Gastroesophageal sphincter (tissue), 4 donors: ENCODE data around the gene EFNA1. TPM values are rescaled to one million over a fixed set of nuclear protein-coding genes. Genes with fewer than 3 reads are reported as not detected.

Experiments
- ATAC-seq: fragments of 150-250 bp; one replicate; pipeline ENCODE4 v1.9.1; 2016; ENCODE audit warnings: mild to moderate bottlenecking, moderate library complexity
- H3K27ac ChIP-seq, 4 donors: fragments of 200-600 bp; sonication (generic) in 3 of 4; 1 replicate in 3 of 4; 2 replicates in 1 of 4; pipeline ENCODE4 v1.5.1; 2016 to 2019
- H3K27me3 ChIP-seq: fragments of 200-600 bp; sonication (generic); one replicate; pipeline ENCODE4 v1.5.1; 2019
- H3K36me3 ChIP-seq, 2 donors: fragments of 200-600 bp; sonication (generic); one replicate each; pipeline ENCODE4 v1.5.1; 2019; ENCODE audit warnings: control low read depth in 1 of 2
- H3K4me1 ChIP-seq, 3 donors: fragments of 200-600 bp; sonication (generic); 1 replicate in 2 of 3; 2 replicates in 1 of 3; pipeline ENCODE4 v1.5.1; 2016 to 2019; ENCODE audit warnings: control low read depth in 2 of 3
- H3K4me3 ChIP-seq, 2 donors: fragments of 200-600 bp; sonication (generic); one replicate each; pipeline ENCODE4 v1.5.1; 2019; ENCODE audit warnings: mild to moderate bottlenecking in 1 of 2, moderate library complexity in 1 of 2
- H3K9me3 ChIP-seq, 3 donors: fragments of 200-600 bp; sonication (generic); one replicate each; pipeline ENCODE4 v1.5.1; 2017 to 2019; ENCODE audit warnings: control low read depth in 2 of 3
- CTCF ChIP-seq, 4 experiments: fragments of 200-600 bp in 2 of 4; fragments of 450-650 bp in 2 of 4; sonication (generic) in 1 of 4; IDR thresholded peaks; one replicate each; pipeline ENCODE4 v1.5.1; 2017 to 2019; ENCODE audit warnings: antibody characterized with exemption in 4 of 4, mild to moderate bottlenecking in 2 of 4, moderate library complexity in 2 of 4
- EP300 ChIP-seq: sonication (generic); formaldehyde crosslinking; IDR thresholded peaks from one replicate; pipeline ENCODE4 v1.6.1; 2017; ENCODE audit warnings: antibody characterized with exemption, mild to moderate bottlenecking
- POLR2A ChIP-seq, 2 donors: fragments of 450-650 bp; IDR thresholded peaks; one replicate each; pipeline ENCODE4 v1.6.1; 2017; ENCODE audit warnings: antibody characterized with exemption in 2 of 2, mild to moderate bottlenecking in 2 of 2, moderate library complexity in 1 of 2
- POLR2AphosphoS5 ChIP-seq: sonication (generic); formaldehyde crosslinking; IDR thresholded peaks from one replicate; pipeline ENCODE4 v1.6.1; 2017; ENCODE audit warnings: antibody characterized with exemption
- WGBS, 2 donors: methylation state at CpG; one replicate each; pipeline ENCODE4 v1.1.5; 2018; ENCODE audit warnings: low coverage in 1 of 2; 5-methylcytosine and 5-hydroxymethylcytosine counted together
- total RNA-seq, 4 donors: library from RNA; depleted of rRNA; stranded (reverse); fragments of >200 nt; gene quantifications; one replicate each; pipeline ENCODE4 v1.1.0, GENCODE V29; 2016

The EFNA1 gene
- total RNA-seq, 4 donors from 2014 or later, result 13.1 to 25.8 (median 16.1) TPM

DNA sequence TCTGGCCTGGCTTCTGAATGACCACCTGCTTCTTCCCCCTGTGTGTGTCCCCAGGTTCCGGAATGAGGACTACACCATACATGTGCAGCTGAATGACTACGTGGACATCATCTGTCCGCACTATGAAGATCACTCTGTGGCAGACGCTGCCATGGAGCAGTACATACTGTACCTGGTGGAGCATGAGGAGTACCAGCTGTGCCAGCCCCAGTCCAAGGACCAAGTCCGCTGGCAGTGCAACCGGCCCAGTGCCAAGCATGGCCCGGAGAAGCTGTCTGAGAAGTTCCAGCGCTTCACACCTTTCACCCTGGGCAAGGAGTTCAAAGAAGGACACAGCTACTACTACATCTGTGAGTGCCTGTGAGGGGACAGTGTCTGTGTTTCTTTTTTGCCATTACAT lies 3.6 kb downstream of the EFNA1 start:
- peak overlapping the region in 1 of 2 donors; percentile 83 for H3K4me3 ChIP-seq
- 100% methylated on average over 2 of the region's 8 CpGs; no CpG with 5 or more reads in 1 of the 2 donors for WGBS, 2 donors
- peaks cover 0 to 36% of the 10 kb centered on the region in 2 donors for H3K36me3 ChIP-seq
- ATAC-seq, result no peak
- no peaks in the 10 kb centered on the region for H3K9me3 ChIP-seq
- H3K27ac ChIP-seq, result peak overlapping the region in 3 of 4 donors; percentile 84 to 99 (median 91)
- H3K4me1 ChIP-seq, result peaks cover 0 to 94% (median 31%) of the 10 kb centered on the region in 3 donors
- no peaks in the 10 kb centered on the region for H3K27me3 ChIP-seq
- no peak for TF ChIP-seq EP300
- no peak for TF ChIP-seq CTCF (IDR thresholded peaks at IDR 0.05)
- TF ChIP-seq POLR2AphosphoS5, result peak; percentile 28
- TF ChIP-seq POLR2A (IDR thresholded peaks at IDR 0.05), result no peak

GRCh38 chr1:155131856-155132255 lies 4.2 kb downstream of the EFNA1 start:
- Histone ChIP-seq H3K4me1 (peaks cover 0 to 94% (median 28%) of the 10 kb centered on the region in 3 donors), H3K9me3 (no peaks in the 10 kb centered on the region), H3K4me3 (no peak overlapping the region), H3K36me3 (peaks cover 0 to 36% of the 10 kb centered on the region in 2 donors), H3K27ac (peak overlapping the region in 3 of 4 donors; percentile 84 to 99 (median 91)), H3K27me3 (no peaks in the 10 kb centered on the region)
- no peak for ATAC-seq
- WGBS, 2 donors, result 58% methylated on average over 2 of the region's 2 CpGs; no CpG with 5 or more reads in 1 of the 2 donors
- TF ChIP-seq POLR2A (IDR thresholded peaks at IDR 0.05) (no peak), POLR2AphosphoS5 (no peak), EP300 (no peak), CTCF (IDR thresholded peaks at IDR 0.05) (no peak)

DNA sequence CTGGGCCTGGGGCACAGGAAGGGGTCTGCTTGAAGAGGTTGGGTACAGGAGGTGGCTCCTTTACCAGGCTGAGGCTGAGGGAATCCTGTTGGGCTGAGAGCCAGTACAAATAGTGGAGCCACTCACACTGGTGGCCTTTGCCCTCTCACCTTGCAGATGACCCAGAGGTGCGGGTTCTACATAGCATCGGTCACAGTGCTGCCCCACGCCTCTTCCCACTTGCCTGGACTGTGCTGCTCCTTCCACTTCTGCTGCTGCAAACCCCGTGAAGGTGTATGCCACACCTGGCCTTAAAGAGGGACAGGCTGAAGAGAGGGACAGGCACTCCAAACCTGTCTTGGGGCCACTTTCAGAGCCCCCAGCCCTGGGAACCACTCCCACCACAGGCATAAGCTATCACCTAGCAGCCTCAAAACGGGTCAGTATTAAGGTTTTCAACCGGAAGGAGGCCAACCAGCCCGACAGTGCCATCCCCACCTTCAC lies 6.2 kb downstream of the EFNA1 start:
- WGBS, 2 donors, result 76% methylated on average over 3 of the region's 7 CpGs; no CpG with 5 or more reads in 1 of the 2 donors
- Histone ChIP-seq H3K4me1 (peaks cover 0 to 95% (median 23%) of the 10 kb centered on the region in 3 donors), H3K4me3 (no peak overlapping the region), H3K27ac (peak overlapping the region in 3 of 4 donors; percentile 95 to 99 (median 99)), H3K27me3 (no peaks in the 10 kb centered on the region), H3K36me3 (peaks cover 0 to 49% of the 10 kb centered on the region in 2 donors), H3K9me3 (no peaks in the 10 kb centered on the region)
- ATAC-seq, result no peak
- TF ChIP-seq POLR2AphosphoS5 (no peak), EP300 (no peak), CTCF (IDR thresholded peaks at IDR 0.05) (no peak), POLR2A (IDR thresholded peaks at IDR 0.05) (no peak)

GRCh38 chr1:155134322-155134721 lies 6.6 kb downstream of the EFNA1 start:
- peak overlapping the region in 1 of 2 donors; percentile 64 for H3K4me3 ChIP-seq
- H3K27me3 ChIP-seq, result no peaks in the 10 kb centered on the region
- H3K36me3 ChIP-seq, result peaks cover 0 to 49% of the 10 kb centered on the region in 2 donors
- peak overlapping the region; percentile 94 to 99 (median 97) for H3K27ac ChIP-seq
- no peak for TF ChIP-seq EP300
- TF ChIP-seq POLR2AphosphoS5, result no peak
- no peak for TF ChIP-seq CTCF (IDR thresholded peaks at IDR 0.05)
- no peak for TF ChIP-seq POLR2A (IDR thresholded peaks at IDR 0.05)
- no peaks in the 10 kb centered on the region for H3K9me3 ChIP-seq
- ATAC-seq, result no peak
- H3K4me1 ChIP-seq, result peaks cover 0 to 95% (median 27%) of the 10 kb centered on the region in 3 donors
- WGBS, 2 donors, result 50% methylated on average over 1 of the region's 1 CpG; no CpG with 5 or more reads in 1 of the 2 donors

DNA sequence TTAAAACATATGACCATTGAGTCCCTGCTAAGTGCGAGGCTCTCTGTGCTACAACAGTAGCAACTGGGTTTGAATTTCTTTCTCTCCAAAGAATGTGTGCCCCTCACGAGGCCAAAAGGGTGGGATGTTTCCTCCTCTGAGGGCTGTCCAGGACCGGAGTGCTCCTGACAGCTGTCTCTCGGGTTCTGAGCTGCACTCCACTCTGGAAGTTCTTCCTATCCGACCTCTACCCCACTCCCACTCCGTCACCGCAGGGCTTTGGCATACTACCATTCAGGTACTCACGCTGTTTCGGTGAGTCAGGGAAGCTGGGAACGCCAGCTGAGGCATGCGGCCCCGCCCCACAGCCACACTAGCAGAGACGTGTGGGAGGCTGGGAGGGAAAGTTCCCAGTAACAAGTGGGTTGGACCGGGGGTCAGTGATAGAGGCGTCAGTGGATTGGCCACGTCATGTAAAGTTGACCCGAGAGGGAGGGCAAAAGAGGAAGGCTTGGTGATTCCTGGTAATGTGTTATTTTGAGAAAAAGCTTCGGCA lies 7.3 kb downstream of the EFNA1 start:
- peak; percentile 87 for ATAC-seq
- Histone ChIP-seq H3K36me3 (peaks cover 0 to 49% of the 10 kb centered on the region in 2 donors), H3K27ac (peak overlapping the region; percentile 94 to 99 (median 97)), H3K4me3 (peak overlapping the region; percentile 64 to 72), H3K27me3 (no peaks in the 10 kb centered on the region), H3K9me3 (no peaks in the 10 kb centered on the region), H3K4me1 (peaks cover 0 to 95% (median 27%) of the 10 kb centered on the region in 3 donors)
- WGBS, 2 donors, result 2 to 4% methylated on average over 5 to 12 of the region's 18 CpGs
- no peak for TF ChIP-seq EP300
- peak; percentile 95 for TF ChIP-seq POLR2AphosphoS5
